A549 (cell line): ENCODE measurements around the gene PLCD1. TPM values are rescaled to one million over a fixed set of nuclear protein-coding genes. Genes with fewer than 3 reads are reported as not detected.

Experiments used
- ATAC-seq, 2 experiments: fragments of 200-7000 bp in 1 of 2; fragments of >200 bp in 1 of 2; cut with Nextera tagmentation in 1 of 2; cut with Tn5 transposase in 1 of 2; 3 replicates each; pipeline versions ENCODE4 v1.8.0 to v1.9.1; 2018 to 2020; ENCODE audit warnings: mild to moderate bottlenecking in 1 of 2, moderate library complexity in 1 of 2
- CTCF ChIA-PET: fragments of 300-600 bp; sonication (Branson Sonifier 250); formaldehyde crosslinking; extraction: SDS; loops from one replicate; lab custom pipeline; 2021; ENCODE audit warnings: antibody characterized with exemption, inconsistent platforms; lab: Yijun Ruan, JAX
- POLR2A ChIA-PET: fragments of 350-600 bp; formaldehyde crosslinking; extraction: SDS; loops from one replicate; lab custom pipeline; 2021; ENCODE audit warnings: antibody characterized with exemption, inconsistent platforms; lab: Yijun Ruan, JAX
- DNase-seq, 2 experiments: peaks; one replicate each; pipeline versions ENCODE4 v3.0.0 to v3.0.0-alpha.2; 2011 to 2016; ENCODE audit warnings: low read depth in 1 of 2, low spot score in 1 of 2
- FAIRE-seq: peaks from 2 replicates; lab custom pipeline; 2011; peaks lifted over from hg19 to GRCh38; lab: Jason Lieb, UNC
- H3K27ac ChIP-seq, 2 experiments: fragments of >200 bp; sonication (Bioruptor Twin); formaldehyde crosslinking; 3 replicates each; pipeline ENCODE4 v1.5.1; 2016 to 2017
- H3K4me1 ChIP-seq: fragments of >200 bp; sonication (Bioruptor Twin); formaldehyde crosslinking; 3 replicates; pipeline ENCODE4 v1.6.1; 2016
- H3K4me2 ChIP-seq: fragments of >200 bp; sonication (Bioruptor Twin); formaldehyde crosslinking; 3 replicates; pipeline ENCODE4 v1.6.1; 2016
- H3K4me3 ChIP-seq: fragments of >200 bp; sonication (Bioruptor Twin); formaldehyde crosslinking; 3 replicates; pipeline ENCODE4 v1.5.1; 2016
- H3K9me3 ChIP-seq: fragments of >200 bp; sonication (Bioruptor Twin); formaldehyde crosslinking; 3 replicates; pipeline ENCODE4 v1.6.1; 2016
- BHLHE40 ChIP-seq: IDR thresholded peaks from 2 replicates; pipeline ENCODE4 v1.6.1; 2012; ENCODE audit warnings: low read depth, low read length, inconsistent platforms
- CBX2 ChIP-seq: fragments of 200-600 bp; sonication (generic); IDR thresholded peaks from 2 replicates; pipeline ENCODE4 v1.6.1; 2016; ENCODE audit warnings: low read depth, mild to moderate bottlenecking, borderline replicate concordance
- CBX8 ChIP-seq: fragments of 200-600 bp; sonication (generic); IDR thresholded peaks from 2 replicates; pipeline ENCODE4 v1.6.1; 2016
- CHD2 ChIP-seq: fragments of 150-350 bp; IDR thresholded peaks from 2 replicates; pipeline ENCODE4 v1.6.1; 2014; ENCODE audit warnings: low read length; ENCODE audit not compliant: partially characterized antibody
- CHD4 ChIP-seq: fragments of 200-600 bp; sonication (generic); IDR thresholded peaks from 2 replicates; pipeline ENCODE4 v1.6.1; 2016; ENCODE audit warnings: antibody characterized with exemption, mild to moderate bottlenecking, borderline replicate concordance
- EHF ChIP-seq: fragments of 250-450 bp; sonication (Bioruptor Pico); IDR thresholded peaks from 2 replicates; pipeline ENCODE4 v1.5.0; 2020; ENCODE audit warnings: mild to moderate bottlenecking
- EP300 ChIP-seq, 2 experiments: fragments of >200 bp; sonication (Bioruptor Twin); formaldehyde crosslinking; IDR thresholded peaks; 2 replicates in 1 of 2; 3 replicates in 1 of 2; pipeline ENCODE4 v1.6.1; 2016 to 2017
- FOSB ChIP-seq: fragments of 250-450 bp; sonication (Bioruptor Pico); IDR thresholded peaks from 2 replicates; pipeline ENCODE4 v1.5.0; 2020; ENCODE audit warnings: mild to moderate bottlenecking, moderate library complexity
- FOXS1 ChIP-seq: fragments of 250-450 bp; sonication (Bioruptor Pico); IDR thresholded peaks from 2 replicates; pipeline ENCODE4 v1.5.0; 2020; ENCODE audit warnings: mild to moderate bottlenecking, moderate library complexity
- GATA3 ChIP-seq: IDR thresholded peaks from 2 replicates; pipeline ENCODE4 v1.6.1; 2012; ENCODE audit warnings: borderline replicate concordance
- PHF8 ChIP-seq: fragments of 200-600 bp; sonication (generic); IDR thresholded peaks from 2 replicates; pipeline ENCODE4 v1.6.1; 2016; ENCODE audit warnings: low read depth, mild to moderate bottlenecking, antibody characterized with exemption, moderate library complexity, borderline replicate concordance
- RAD21 ChIP-seq, 2 experiments: fragments of >200 bp in 1 of 2; sonication (Bioruptor Twin) in 1 of 2; formaldehyde crosslinking in 1 of 2; IDR thresholded peaks in 1 of 2; conservative IDR thresholded peaks in 1 of 2; 2 replicates in 1 of 2; 3 replicates in 1 of 2; pipeline ENCODE4 v1.6.1; 2012 to 2018; ENCODE audit warnings: inconsistent platforms in 1 of 2
- RARB ChIP-seq: fragments of 250-450 bp; sonication (Bioruptor Pico); IDR thresholded peaks from 2 replicates; pipeline ENCODE4 v1.8.0; 2021; ENCODE audit warnings: mild to moderate bottlenecking, moderate library complexity
- REST ChIP-seq: fragments of 200-600 bp; sonication (generic); IDR thresholded peaks from 2 replicates; pipeline ENCODE4 v1.6.1; 2016; ENCODE audit warnings: antibody characterized with exemption, mild to moderate bottlenecking, moderate library complexity
- SMC3 ChIP-seq: fragments of >200 bp; sonication (Bioruptor Twin); formaldehyde crosslinking; IDR thresholded peaks from 3 replicates; pipeline ENCODE4 v1.6.1; 2018; ENCODE audit warnings: inconsistent platforms
- ZFP36 ChIP-seq: fragments of 450-650 bp; IDR thresholded peaks from 2 replicates; pipeline ENCODE4 v1.6.1; 2014; ENCODE audit warnings: borderline replicate concordance; ENCODE audit not compliant: partially characterized antibody
- ZSCAN20 ChIP-seq: fragments of 250-450 bp; sonication (Bioruptor Pico); IDR thresholded peaks from 2 replicates; pipeline ENCODE4 v1.8.0; 2022; ENCODE audit warnings: mild to moderate bottlenecking, moderate library complexity
- WGBS: methylation state at CpG from one replicate; pipeline ENCODE4 v1.1.6; 2017; ENCODE audit errors: missing lambda C conversion rate; 5-methylcytosine and 5-hydroxymethylcytosine counted together
- polyA plus RNA-seq, 4 experiments: library from polyadenylated mRNA; depleted of rRNA in 3 of 4; stranded (reverse); fragments of >200 nt; fragmentation: RNase III in 1 of 4; extraction: RNeasy Plus Mini Kit Qiagen cat#74134 plus additional on column Dnase treatment in 1 of 4; gene quantifications; 2 replicates in 3 of 4; 3 replicates in 1 of 4; pipeline ENCODE4 v1.2.3, GENCODE V29; 2011 to 2017
- TF ChIP-seq, protein P1 (sequence below): IDR thresholded peaks from 2 replicates; pipeline ENCODE4 v1.6.1; 2012

PLCD1 gene
- polyA plus RNA-seq, 2 of the 4 experiments (the other 2 are of a cell fraction) = 3.9 to 4.8 TPM

DNA sequence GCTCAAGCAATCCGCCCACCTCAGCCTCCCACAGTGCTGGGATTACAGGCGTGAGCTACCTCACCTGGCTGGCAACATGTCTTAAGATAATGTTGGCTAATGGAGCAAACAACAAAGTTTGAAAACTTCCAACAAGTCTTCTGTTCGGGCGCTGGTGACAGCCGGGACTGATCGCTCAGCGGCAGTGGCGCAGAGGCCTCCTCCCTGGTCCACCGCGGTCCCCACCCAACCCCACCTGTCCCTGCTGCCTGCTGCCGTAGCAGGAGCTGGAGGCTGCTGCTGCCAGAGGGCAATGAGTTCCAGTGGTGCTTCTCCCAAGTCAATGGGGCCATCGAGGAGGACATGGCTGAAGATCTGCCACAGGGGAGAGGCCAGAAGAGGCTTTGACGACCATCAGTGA, 21.7 kb upstream of the PLCD1 start:
- FAIRE-seq (no peak), ATAC-seq (no peak), DNase-seq (no peak)
- CTCF ChIA-PET = no interaction called here
- no peak for TF ChIP-seq REST
- TF ChIP-seq SMC3 = no peak
- TF ChIP-seq EHF (CRISPR knock-in tag) = no peak
- no peak for TF ChIP-seq FOSB (CRISPR knock-in tag)
- no peak for TF ChIP-seq ZSCAN20 (CRISPR knock-in tag)
- TF ChIP-seq RAD21 (conservative IDR thresholded peaks at IDR 0.05 in 1 of 2, IDR thresholded peaks at IDR 0.05 in 1 of 2) = no peak
- no peak for TF ChIP-seq PHF8
- no peak for TF ChIP-seq CHD2
- no peak for TF ChIP-seq CBX2
- no peak for TF ChIP-seq FOXS1 (CRISPR knock-in tag)
- no peak for TF ChIP-seq CHD4
- no peak for TF ChIP-seq RARB (CRISPR knock-in tag)
- TF ChIP-seq, protein P1, sequence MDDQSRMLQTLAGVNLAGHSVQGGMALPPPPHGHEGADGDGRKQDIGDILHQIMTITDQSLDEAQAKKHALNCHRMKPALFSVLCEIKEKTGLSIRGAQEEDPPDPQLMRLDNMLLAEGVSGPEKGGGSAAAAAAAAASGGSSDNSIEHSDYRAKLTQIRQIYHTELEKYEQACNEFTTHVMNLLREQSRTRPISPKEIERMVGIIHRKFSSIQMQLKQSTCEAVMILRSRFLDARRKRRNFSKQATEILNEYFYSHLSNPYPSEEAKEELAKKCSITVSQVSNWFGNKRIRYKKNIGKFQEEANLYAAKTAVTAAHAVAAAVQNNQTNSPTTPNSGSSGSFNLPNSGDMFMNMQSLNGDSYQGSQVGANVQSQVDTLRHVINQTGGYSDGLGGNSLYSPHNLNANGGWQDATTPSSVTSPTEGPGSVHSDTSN = no peak
- TF ChIP-seq EP300 (IDR thresholded peaks at IDR 0.05) = no peak
- TF ChIP-seq GATA3 = no peak
- H3K4me1 ChIP-seq = no peaks in the 10 kb centered on the region
- POLR2A ChIA-PET = no interaction called here
- no peak overlapping the region for H3K4me3 ChIP-seq
- H3K4me2 ChIP-seq = no peak overlapping the region
- no peaks in the 10 kb centered on the region for H3K9me3 ChIP-seq
- 75% methylated on average over 11 of the region's 13 CpGs for WGBS
- H3K27ac ChIP-seq = no peak overlapping the region

DNA sequence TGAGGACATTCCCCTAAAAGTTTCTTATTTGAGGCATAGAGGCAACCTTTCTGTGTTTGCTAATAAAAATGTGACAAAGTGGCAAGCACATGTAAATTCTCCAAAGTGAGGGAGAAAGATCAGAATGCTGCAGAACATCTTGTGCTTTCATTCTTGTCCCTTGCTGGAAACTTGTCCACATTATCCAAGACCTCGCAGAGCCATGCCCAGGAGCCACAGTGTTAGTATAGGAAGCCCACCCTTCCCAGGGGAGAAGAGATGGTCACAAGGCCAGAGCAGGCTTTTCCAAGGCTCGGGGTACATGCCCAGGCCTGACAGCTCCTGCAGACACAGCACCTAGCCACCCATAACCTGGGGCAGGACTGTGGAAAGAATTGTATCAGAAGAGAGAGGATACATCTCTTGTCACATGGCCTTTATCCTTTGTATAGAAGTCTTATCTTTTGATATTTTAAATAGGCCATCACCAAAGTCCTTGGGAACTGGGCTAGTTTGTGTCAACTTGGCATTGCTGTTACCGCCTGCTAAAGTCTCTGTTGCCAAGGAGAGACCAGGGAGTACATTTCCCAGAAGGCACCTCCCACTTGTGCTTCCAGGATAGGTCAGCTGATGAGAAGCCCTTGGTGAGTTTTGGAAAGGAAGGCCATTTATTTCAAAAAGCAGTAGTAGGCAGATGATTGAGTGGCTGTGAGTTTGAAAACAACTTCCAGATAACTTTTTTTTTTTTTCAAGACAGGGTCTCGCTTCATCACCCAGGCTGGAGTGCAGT, 20.1 kb upstream of the PLCD1 start:
- CTCF ChIA-PET = no interaction called here
- FAIRE-seq = no peak
- no peaks in the 10 kb centered on the region for H3K4me1 ChIP-seq
- no peak overlapping the region for H3K4me3 ChIP-seq
- ATAC-seq = no peak
- TF ChIP-seq CBX8 (no peak), BHLHE40 (no peak), ZFP36 (no peak), FOSB (CRISPR knock-in tag) (no peak), REST (no peak)
- no peak for DNase-seq
- 63% methylated on average over 4 of the region's 4 CpGs for WGBS
- no peak overlapping the region for H3K4me2 ChIP-seq
- H3K9me3 ChIP-seq = no peaks in the 10 kb centered on the region
- no peak overlapping the region for H3K27ac ChIP-seq
- POLR2A ChIA-PET = no interaction called here
